Measurements from ENCODE around the gene WDR33.
"Not testable (repeated sequence)": the region's sequence is repeated elsewhere in the genome, so short reads cannot be mapped to it uniquely, and the experiment has no call there.

Gene WDR33

GRCh38 chr2:127807678-127808353 is 3.2 kb downstream of the WDR33 start:
- no peak for TF ChIP-seq CTCF (IDR thresholded peaks at IDR 0.05; ENCODE audit: low read depth, low read length)
- no peak overlapping the region for H3K4me3 ChIP-seq (ENCODE audit: low read depth, low read length)

GRCh38 chr2:127806860-127807259 is 4.1 kb downstream of the WDR33 start:
- H3K4me3 ChIP-seq (ENCODE audit: low read depth, low read length) = not testable (repeated sequence)

- TF ChIP-seq CTCF (IDR thresholded peaks at IDR 0.05; ENCODE audit: low read depth, low read length) = no peak
- no peak overlapping the region for H3K4me3 ChIP-seq (ENCODE audit: low read depth, low read length)
Observed at GRCh38 chr2:127805491-127805890, 5.5 kb downstream of the WDR33 start.

- no peak overlapping the region for H3K4me3 ChIP-seq (ENCODE audit: low read depth, low read length)
- TF ChIP-seq CTCF (IDR thresholded peaks at IDR 0.05; ENCODE audit: low read depth, low read length) = no peak
Observed at GRCh38 chr2:127799926-127800325, 11.0 kb downstream of the WDR33 start.

GRCh38 chr2:127796389-127796788 is 14.6 kb downstream of the WDR33 start:
- H3K4me3 ChIP-seq (ENCODE audit: low read depth, low read length) = no peak overlapping the region
- TF ChIP-seq CTCF (IDR thresholded peaks at IDR 0.05; ENCODE audit: low read depth, low read length) = no peak

- H3K4me3 ChIP-seq (ENCODE audit: low read depth, low read length) = not testable (repeated sequence)
Observed at GRCh38 chr2:127794901-127795300, 16.1 kb downstream of the WDR33 start.

- no peak overlapping the region for H3K4me3 ChIP-seq (ENCODE audit: low read depth, low read length)
- no peak for TF ChIP-seq CTCF (IDR thresholded peaks at IDR 0.05; ENCODE audit: low read depth, low read length)
Observed at GRCh38 chr2:127792805-127793204, 18.2 kb downstream of the WDR33 start.

GRCh38 chr2:127790694-127791529 is 20.1 kb downstream of the WDR33 start:
- H3K4me3 ChIP-seq (ENCODE audit: low read depth, low read length) = no peak overlapping the region
- no peak for TF ChIP-seq CTCF (IDR thresholded peaks at IDR 0.05; ENCODE audit: low read depth, low read length)

All from WI38 (cell line).